Endothelial cell of umbilical vein (primary cell): Measurements from ENCODE around the gene CHST14. TPM values are rescaled to one million over a fixed set of nuclear protein-coding genes. Genes with fewer than 3 reads are reported as not detected.

ENCODE experiments used
- BruUV-seq: library from RNA; stranded (reverse); fragments of 400-500 nt; replicated peaks from 2 replicates; lab custom pipeline; 2021; lab: Mats Ljungman, UMichigan
- CTCF ChIA-PET: fragments of 300-600, 350-600 bp; sonication (Branson Sonifier 250); formaldehyde crosslinking; loops from one replicate; lab custom pipeline; 2021; ENCODE audit warnings: antibody characterized with exemption, inconsistent platforms; lab: Charles Lee
- POLR2A ChIA-PET: fragments of 300-600, 350-600 bp; sonication (Branson Sonifier 250); formaldehyde crosslinking; loops from one replicate; lab custom pipeline; 2021; ENCODE audit warnings: antibody characterized with exemption, inconsistent platforms; lab: Charles Lee
- DNase-seq: peaks from one replicate; pipeline ENCODE4 v3.0.0-alpha.2; 2011; ENCODE audit warnings: low read depth, low spot score
- FAIRE-seq: peaks from 2 replicates; lab custom pipeline; 2011; peaks lifted over from hg19 to GRCh38; lab: Jason Lieb, UNC
- H2AFZ ChIP-seq: 2 replicates; pipeline ENCODE4 v1.6.0; 2012; ENCODE audit warnings: low read depth, low read length, control low read depth, inconsistent platforms
- H3K27ac ChIP-seq: 2 replicates; pipeline ENCODE4 v1.5.1; 2011; ENCODE audit warnings: low read depth, mild to moderate bottlenecking, control low read depth, low read length, moderate library complexity; ENCODE audit not compliant: insufficient read depth
- H3K27me3 ChIP-seq, 2 experiments: 2 replicates each; pipeline versions ENCODE4 v1.6.0 to v1.6.1; 2011; ENCODE audit warnings: low read length in 2 of 2, mixed read lengths in 1 of 2; ENCODE audit not compliant: control insufficient read depth in 2 of 2, insufficient read depth in 2 of 2
- H3K36me3 ChIP-seq, 2 experiments: 2 replicates in 1 of 2; 3 replicates in 1 of 2; pipeline ENCODE4 v1.5.1; 2011; ENCODE audit warnings: low read length in 2 of 2, mild to moderate bottlenecking in 1 of 2, moderate library complexity in 1 of 2; ENCODE audit not compliant: control insufficient read depth in 2 of 2, insufficient read depth in 2 of 2; ENCODE audit errors: extremely low read depth in 1 of 2
- H3K4me1 ChIP-seq: 3 replicates; pipeline ENCODE4 v1.5.1; 2011; ENCODE audit warnings: mild to moderate bottlenecking, low read length; ENCODE audit not compliant: control insufficient read depth, insufficient read depth; ENCODE audit errors: extremely low read depth
- H3K4me2 ChIP-seq: 2 replicates; pipeline ENCODE4 v1.6.1; 2011; ENCODE audit warnings: low read length, control low read depth, mixed read lengths; ENCODE audit not compliant: insufficient read depth
- H3K4me3 ChIP-seq, 3 experiments: fragments of 200-600 bp in 1 of 3; sonication (generic), shearing (Covaris generic) in 1 of 3; replicated peaks in 1 of 3; 2 replicates each; pipeline ENCODE4 v1.5.1; 2011 to 2016; ENCODE audit warnings: control low read depth in 3 of 3, low read length in 3 of 3, mild to moderate bottlenecking in 2 of 3, inconsistent platforms in 1 of 3, low read depth in 1 of 3, moderate library complexity in 1 of 3; ENCODE audit not compliant: insufficient read depth in 1 of 3
- H3K79me2 ChIP-seq: 2 replicates; pipeline ENCODE4 v1.6.0; 2012; ENCODE audit warnings: low read length, inconsistent platforms; ENCODE audit not compliant: control insufficient read depth, insufficient read depth
- H3K9ac ChIP-seq: replicated peaks from 2 replicates; pipeline ENCODE3; 2011; ENCODE audit warnings: low read length, control low read depth; ENCODE audit not compliant: insufficient read depth; ENCODE audit errors: extremely low read depth
- H3K9me1 ChIP-seq: replicated peaks from 3 replicates; pipeline ENCODE4 v1.6.0; 2011; ENCODE audit warnings: mild to moderate bottlenecking, low read length; ENCODE audit not compliant: control insufficient read depth, insufficient read depth; ENCODE audit errors: extremely low read depth
- H3K9me3 ChIP-seq: replicated peaks from 2 replicates; pipeline ENCODE4 v1.5.1; 2012; ENCODE audit warnings: low read length, inconsistent platforms; ENCODE audit not compliant: control insufficient read depth, insufficient read depth
- H4K20me1 ChIP-seq: replicated peaks from 2 replicates; pipeline ENCODE3; 2011; ENCODE audit warnings: mild to moderate bottlenecking, low read length; ENCODE audit not compliant: control insufficient read depth, insufficient read depth; ENCODE audit errors: extremely low read depth
- CTCF ChIP-seq, 2 donors: IDR thresholded peaks; 1 replicate in 1 of 2; 2 replicates in 1 of 2; pipeline ENCODE4 v1.5.1; 2011; ENCODE audit warnings: low read length in 2 of 2, mild to moderate bottlenecking in 2 of 2, moderate library complexity in 2 of 2, control low read depth in 1 of 2, inconsistent platforms in 1 of 2, low read depth in 1 of 2; ENCODE audit not compliant: insufficient read depth in 1 of 2; ENCODE audit errors: extremely low read depth in 1 of 2
- EZH2 ChIP-seq: IDR thresholded peaks from 2 replicates; pipeline ENCODE4 v1.6.1; 2012; ENCODE audit warnings: borderline replicate concordance, low read depth, mild to moderate bottlenecking, moderate library complexity, low read length, inconsistent platforms; ENCODE audit not compliant: severe bottlenecking
- FOS ChIP-seq: IDR thresholded peaks from 2 replicates; pipeline ENCODE4 v1.6.1; 2011; ENCODE audit warnings: mild to moderate bottlenecking, low read length, moderate library complexity, borderline replicate concordance; ENCODE audit not compliant: insufficient read depth
- GATA2 ChIP-seq: IDR thresholded peaks from 2 replicates; pipeline ENCODE4 v1.7.0; 2011; ENCODE audit warnings: low read depth, mild to moderate bottlenecking, moderate library complexity, mixed read lengths, low read length; ENCODE audit not compliant: insufficient read length, insufficient read depth
- JUN ChIP-seq: IDR thresholded peaks from 2 replicates; pipeline ENCODE4 v1.6.1; 2011; ENCODE audit warnings: borderline replicate concordance, low read depth; ENCODE audit not compliant: insufficient read length, insufficient read depth
- MAX ChIP-seq: IDR thresholded peaks from 2 replicates; pipeline ENCODE4 v1.6.1; 2011; ENCODE audit not compliant: insufficient read depth, insufficient read length
- MYC ChIP-seq: IDR thresholded peaks from one replicate; pipeline ENCODE4 v1.6.1; 2011; ENCODE audit warnings: mild to moderate bottlenecking, low read depth, low read length
- POLR2A ChIP-seq: IDR thresholded peaks from 2 replicates; pipeline ENCODE4 v1.6.1; 2012; ENCODE audit warnings: low read depth, mild to moderate bottlenecking, control low read depth, low read length
- POLR2AphosphoS5 ChIP-seq: IDR thresholded peaks from 2 replicates; pipeline ENCODE4 v1.6.1; 2012; ENCODE audit warnings: low read depth, mild to moderate bottlenecking, control low read depth, low read length, moderate library complexity; ENCODE audit not compliant: insufficient read depth
- dilution Hi-C: fragments of 300-500 bp; cut with MboI; formaldehyde crosslinking; loops from one replicate; pipeline ENCODE4 v1.15.0; 2019; ENCODE audit warnings: low sequenced_read_pairs; ENCODE audit not compliant: extremely low pct_ligation_motif_present
- intact Hi-C: fragments of 100-400 bp; cut with micrococcal nuclease; formaldehyde crosslinking; loops from one replicate; pipeline ENCODE4 v1.10.0; 2022
- polyA plus RNA-seq, 4 experiments: library from polyadenylated mRNA; depleted of rRNA in 3 of 4; stranded (reverse) in 3 of 4; unstranded in 1 of 4; fragments of >200 nt; gene quantifications; 2 replicates each; pipeline versions ENCODE4 v1.2.1 to v1.2.3, GENCODE V29; 2011 to 2012; ENCODE audit warnings: missing spikeins in 1 of 4
- total RNA-seq: library from RNA; stranded (reverse); gene quantifications from 2 replicates; pipeline ENCODE4 v1.2.3, GENCODE V29; 2021

The CHST14 gene
- total and polyA plus RNA-seq, 2 donors (not counting 3 experiments of a cell fraction or from before 2014, with no cell fraction given), result 35.1 to 49.2 TPM

DNA sequence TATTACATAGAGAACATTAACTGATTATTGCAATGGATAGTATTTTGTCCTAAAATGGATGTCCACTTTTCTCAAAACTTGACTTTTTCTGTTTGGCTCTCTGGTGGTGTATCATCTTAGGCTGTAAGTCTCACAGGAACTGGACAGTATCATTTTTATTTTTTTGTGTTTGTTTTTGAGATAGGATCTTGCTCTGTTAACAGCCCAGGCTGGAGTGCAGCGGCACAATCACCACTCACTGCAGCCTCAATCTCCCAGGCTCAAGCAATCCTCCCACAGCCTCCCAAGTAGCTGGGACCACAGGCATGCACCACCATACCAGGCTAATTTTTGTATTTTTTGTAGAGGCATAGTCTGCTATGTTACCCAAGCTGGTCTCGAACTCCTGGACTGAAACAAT lies 13.1 kb downstream of the CHST14 start:
- no peak for DNase-seq
- peaks cover 17 to 19% of the 10 kb centered on the region in 2 experiments for H3K27me3 ChIP-seq
- H3K9ac ChIP-seq, result no peak overlapping the region
- no peaks in the 10 kb centered on the region for H3K36me3 ChIP-seq
- H3K4me1 ChIP-seq, result no peaks in the 10 kb centered on the region
- no peak overlapping the region for H3K4me3 ChIP-seq
- TF ChIP-seq MYC, result no peak
- no peak for TF ChIP-seq POLR2A
- no peak for TF ChIP-seq GATA2
- TF ChIP-seq CTCF (IDR thresholded peaks at IDR 0.05; ENCODE audit: extremely low read depth in 1 of 2, insufficient read depth in 1 of 2, low read depth in 1 of 2, low read length in 2 of 2), result no peak
- dilution Hi-C loops (no loop called here), intact Hi-C loops (no loop called here)
- H3K9me1 ChIP-seq, result no peaks in the 10 kb centered on the region
- ChIA-PET POLR2A (no interaction called here), CTCF (interaction anchor here (0.8 kb wide), 1 partner anchor 12 kb away, joined by 3 read pairs; no protein-coding TSS in a partner anchor)
- no peaks in the 10 kb centered on the region for H3K79me2 ChIP-seq
- H3K27ac ChIP-seq, result no peak overlapping the region
- no peaks in the 10 kb centered on the region for H4K20me1 ChIP-seq
- H2AFZ ChIP-seq, result no peak overlapping the region
- no peak overlapping the region for H3K4me2 ChIP-seq
- FAIRE-seq, result no peak
- BruUV-seq, result no TSS peak
- H3K9me3 ChIP-seq, result no peaks in the 10 kb centered on the region

DNA sequence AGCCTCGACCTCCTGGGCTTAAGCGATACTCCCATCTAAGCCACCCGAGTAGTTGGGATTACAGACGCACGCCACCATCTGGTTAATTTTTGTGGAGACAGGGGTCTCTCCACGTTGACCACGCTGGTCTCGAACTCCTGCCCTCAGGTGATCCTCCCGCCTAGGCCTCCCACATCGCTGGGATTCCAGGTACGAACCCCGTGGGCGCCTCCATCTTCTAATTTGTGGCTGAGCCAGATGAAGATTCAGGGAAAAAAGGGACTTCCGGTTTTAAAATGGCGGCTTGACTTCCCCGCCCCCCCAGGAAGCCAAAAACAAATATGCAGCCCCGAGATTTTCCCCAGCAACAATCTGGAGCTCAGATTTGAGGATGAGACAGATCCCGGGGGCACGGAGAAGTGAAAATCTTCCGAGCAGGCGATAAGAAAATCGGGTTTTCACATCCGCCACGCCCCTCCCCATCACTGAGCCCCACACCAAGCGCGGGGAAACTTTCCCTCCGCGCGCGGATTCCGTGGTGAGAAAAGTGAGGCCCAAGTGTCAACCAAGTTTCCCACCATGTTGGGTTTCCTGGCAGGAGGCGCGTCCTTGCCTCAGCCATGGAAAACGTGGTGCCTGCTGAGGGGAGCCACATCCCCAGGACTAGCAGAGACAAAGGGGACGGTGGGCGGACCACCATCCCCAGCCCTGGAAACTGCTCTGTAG lies 15.4 kb downstream of the CHST14 start:
- no peak overlapping the region for H2AFZ ChIP-seq
- CTCF ChIA-PET, result no interaction called here
- dilution Hi-C loops, result no loop called here

More for the DNA sequence above, 15.4 kb downstream of the CHST14 start:
- no peak for FAIRE-seq
- no peaks in the 10 kb centered on the region for H3K36me3 ChIP-seq
- H4K20me1 ChIP-seq, result no peaks in the 10 kb centered on the region
- no peaks in the 10 kb centered on the region for H3K79me2 ChIP-seq
- no peaks in the 10 kb centered on the region for H3K9me3 ChIP-seq
- peaks cover 6% of the 10 kb centered on the region in 2 experiments for H3K27me3 ChIP-seq
- no peak overlapping the region for H3K9ac ChIP-seq
- no TSS peak for BruUV-seq
- DNase-seq, result no peak
- no peak overlapping the region for H3K27ac ChIP-seq
- H3K4me3 ChIP-seq, result no peak overlapping the region
- no peak overlapping the region for H3K4me2 ChIP-seq
- no peaks in the 10 kb centered on the region for H3K4me1 ChIP-seq
- POLR2A ChIA-PET, result no interaction called here
- intact Hi-C loops, result no loop called here
- TF ChIP-seq MAX (no peak), MYC (no peak), GATA2 (no peak), POLR2AphosphoS5 (no peak), EZH2 (no peak), JUN (no peak), POLR2A (no peak), FOS (no peak), CTCF (IDR thresholded peaks at IDR 0.05; ENCODE audit: extremely low read depth in 1 of 2, insufficient read depth in 1 of 2, low read depth in 1 of 2, low read length in 2 of 2) (no peak)
- H3K9me1 ChIP-seq, result no peaks in the 10 kb centered on the region
